ENCODE results near the gene ZFP36L2.

DNA sequence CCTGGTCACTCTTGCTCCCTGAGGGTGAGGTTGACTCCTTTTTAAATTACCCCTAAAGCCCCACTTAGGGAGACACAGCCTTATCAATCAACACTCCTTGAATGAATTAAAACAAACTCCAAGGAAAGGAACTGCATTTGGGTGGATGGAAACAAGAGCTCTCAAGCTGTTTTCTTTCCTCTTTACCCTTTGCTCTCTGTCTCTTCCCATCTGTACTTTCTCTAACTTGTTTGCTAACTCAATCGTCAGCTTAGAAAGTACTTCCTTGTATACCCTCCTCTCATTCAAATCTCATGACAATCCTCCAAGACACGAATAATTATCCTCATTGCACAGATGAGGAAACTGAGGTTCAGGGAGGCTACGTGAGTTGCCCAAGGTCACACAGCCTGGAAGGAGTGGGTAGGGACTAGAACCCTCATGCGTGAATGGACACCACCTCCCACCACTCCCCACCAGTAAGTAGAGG is 32.7 kb downstream of the ZFP36L2 start:
- TF ChIP-seq NFE2L2 (conservative IDR thresholded peaks at IDR 0.05; ENCODE audit: low read length), result no peak
- TF ChIP-seq FOXS1 (CRISPR knock-in tag; IDR thresholded peaks at IDR 0.05), result peak; percentile 5; the same call in 1 of the 2 replicates
- TF ChIP-seq POLR2A (IDR thresholded peaks at IDR 0.05; ENCODE audit: low read length), result no peak
- TF ChIP-seq, protein P1, sequence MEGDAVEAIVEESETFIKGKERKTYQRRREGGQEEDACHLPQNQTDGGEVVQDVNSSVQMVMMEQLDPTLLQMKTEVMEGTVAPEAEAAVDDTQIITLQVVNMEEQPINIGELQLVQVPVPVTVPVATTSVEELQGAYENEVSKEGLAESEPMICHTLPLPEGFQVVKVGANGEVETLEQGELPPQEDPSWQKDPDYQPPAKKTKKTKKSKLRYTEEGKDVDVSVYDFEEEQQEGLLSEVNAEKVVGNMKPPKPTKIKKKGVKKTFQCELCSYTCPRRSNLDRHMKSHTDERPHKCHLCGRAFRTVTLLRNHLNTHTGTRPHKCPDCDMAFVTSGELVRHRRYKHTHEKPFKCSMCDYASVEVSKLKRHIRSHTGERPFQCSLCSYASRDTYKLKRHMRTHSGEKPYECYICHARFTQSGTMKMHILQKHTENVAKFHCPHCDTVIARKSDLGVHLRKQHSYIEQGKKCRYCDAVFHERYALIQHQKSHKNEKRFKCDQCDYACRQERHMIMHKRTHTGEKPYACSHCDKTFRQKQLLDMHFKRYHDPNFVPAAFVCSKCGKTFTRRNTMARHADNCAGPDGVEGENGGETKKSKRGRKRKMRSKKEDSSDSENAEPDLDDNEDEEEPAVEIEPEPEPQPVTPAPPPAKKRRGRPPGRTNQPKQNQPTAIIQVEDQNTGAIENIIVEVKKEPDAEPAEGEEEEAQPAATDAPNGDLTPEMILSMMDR (IDR thresholded peaks at IDR 0.05), result no peak
- TF ChIP-seq, protein P2, sequence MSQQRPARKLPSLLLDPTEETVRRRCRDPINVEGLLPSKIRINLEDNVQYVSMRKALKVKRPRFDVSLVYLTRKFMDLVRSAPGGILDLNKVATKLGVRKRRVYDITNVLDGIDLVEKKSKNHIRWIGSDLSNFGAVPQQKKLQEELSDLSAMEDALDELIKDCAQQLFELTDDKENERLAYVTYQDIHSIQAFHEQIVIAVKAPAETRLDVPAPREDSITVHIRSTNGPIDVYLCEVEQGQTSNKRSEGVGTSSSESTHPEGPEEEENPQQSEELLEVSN (IDR thresholded peaks at IDR 0.05; ENCODE audit: borderline replicate concordance, low read depth), result no peak
- TF ChIP-seq MAFK (IDR thresholded peaks at IDR 0.05; ENCODE audit: partially characterized antibody), result no peak
- TF ChIP-seq RAD21 (conservative IDR thresholded peaks at IDR 0.05 in 1 of 2, IDR thresholded peaks at IDR 0.05 in 1 of 2), result no peak
- no peak for TF ChIP-seq BHLHE40 (IDR thresholded peaks at IDR 0.05; ENCODE audit: low read depth, low read length)
- TF ChIP-seq EHMT2 (IDR thresholded peaks at IDR 0.05; ENCODE audit: low read depth), result no peak
- TF ChIP-seq HOXA7 (CRISPR knock-in tag; IDR thresholded peaks at IDR 0.05), result no peak
- TF ChIP-seq EP300 (IDR thresholded peaks at IDR 0.05), result no peak
- TF ChIP-seq, protein P3, sequence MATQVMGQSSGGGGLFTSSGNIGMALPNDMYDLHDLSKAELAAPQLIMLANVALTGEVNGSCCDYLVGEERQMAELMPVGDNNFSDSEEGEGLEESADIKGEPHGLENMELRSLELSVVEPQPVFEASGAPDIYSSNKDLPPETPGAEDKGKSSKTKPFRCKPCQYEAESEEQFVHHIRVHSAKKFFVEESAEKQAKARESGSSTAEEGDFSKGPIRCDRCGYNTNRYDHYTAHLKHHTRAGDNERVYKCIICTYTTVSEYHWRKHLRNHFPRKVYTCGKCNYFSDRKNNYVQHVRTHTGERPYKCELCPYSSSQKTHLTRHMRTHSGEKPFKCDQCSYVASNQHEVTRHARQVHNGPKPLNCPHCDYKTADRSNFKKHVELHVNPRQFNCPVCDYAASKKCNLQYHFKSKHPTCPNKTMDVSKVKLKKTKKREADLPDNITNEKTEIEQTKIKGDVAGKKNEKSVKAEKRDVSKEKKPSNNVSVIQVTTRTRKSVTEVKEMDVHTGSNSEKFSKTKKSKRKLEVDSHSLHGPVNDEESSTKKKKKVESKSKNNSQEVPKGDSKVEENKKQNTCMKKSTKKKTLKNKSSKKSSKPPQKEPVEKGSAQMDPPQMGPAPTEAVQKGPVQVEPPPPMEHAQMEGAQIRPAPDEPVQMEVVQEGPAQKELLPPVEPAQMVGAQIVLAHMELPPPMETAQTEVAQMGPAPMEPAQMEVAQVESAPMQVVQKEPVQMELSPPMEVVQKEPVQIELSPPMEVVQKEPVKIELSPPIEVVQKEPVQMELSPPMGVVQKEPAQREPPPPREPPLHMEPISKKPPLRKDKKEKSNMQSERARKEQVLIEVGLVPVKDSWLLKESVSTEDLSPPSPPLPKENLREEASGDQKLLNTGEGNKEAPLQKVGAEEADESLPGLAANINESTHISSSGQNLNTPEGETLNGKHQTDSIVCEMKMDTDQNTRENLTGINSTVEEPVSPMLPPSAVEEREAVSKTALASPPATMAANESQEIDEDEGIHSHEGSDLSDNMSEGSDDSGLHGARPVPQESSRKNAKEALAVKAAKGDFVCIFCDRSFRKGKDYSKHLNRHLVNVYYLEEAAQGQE (IDR thresholded peaks at IDR 0.05), result no peak; the same call in 1 of the 2 replicates
- TF ChIP-seq ZSCAN20 (CRISPR knock-in tag; IDR thresholded peaks at IDR 0.05), result no peak

Measured in A549 (cell line).